Myocyte (in vitro differentiated cells): ENCODE measurements around the gene TTPAL. TPM values are rescaled to one million over a fixed set of nuclear protein-coding genes. Genes with fewer than 3 reads are reported as not detected.

Source experiments
- DNase-seq: peaks from one replicate; pipeline ENCODE4 v3.0.0-alpha.2; 2012; ENCODE audit warnings: low read depth
- total RNA-seq: library from RNA; depleted of rRNA; stranded (reverse); fragments of >200 nt; gene quantifications from 2 replicates; pipeline ENCODE4 v1.2.3, GENCODE V29; 2014

Gene TTPAL
- total RNA-seq, 1 donor from 2014 or later, result 4.8 TPM

GRCh38 chr20:44439318-44439717, 36.4 kb upstream of the TTPAL start:
- DNase-seq, result no peak

- no peak for DNase-seq
Observed at GRCh38 chr20:44442298-44443070, 33.2 kb upstream of the TTPAL start.

- no peak for DNase-seq
Observed at GRCh38 chr20:44445742-44446710, 29.6 kb upstream of the TTPAL start.

- no peak for DNase-seq
Observed at GRCh38 chr20:44447827-44448419, 27.8 kb upstream of the TTPAL start.

GRCh38 chr20:44448753-44449546, 26.7 kb upstream of the TTPAL start:
- no peak for DNase-seq

- DNase-seq, result no peak
Observed at GRCh38 chr20:44449864-44450263, 25.8 kb upstream of the TTPAL start.

GRCh38 chr20:44450281-44450889, 25.3 kb upstream of the TTPAL start:
- DNase-seq, result no peak

GRCh38 chr20:44450903-44451450, 24.7 kb upstream of the TTPAL start:
- no peak for DNase-seq

- DNase-seq, result no peak
Observed at GRCh38 chr20:44454306-44454963, 21.2 kb upstream of the TTPAL start.

GRCh38 chr20:44455126-44455525, 20.5 kb upstream of the TTPAL start:
- no peak for DNase-seq

- no peak for DNase-seq
Observed at GRCh38 chr20:44456611-44457010, 19.1 kb upstream of the TTPAL start.

- DNase-seq, result no peak
Observed at GRCh38 chr20:44457016-44457415, 18.7 kb upstream of the TTPAL start.

GRCh38 chr20:44459271-44459670, 16.4 kb upstream of the TTPAL start:
- no peak for DNase-seq

GRCh38 chr20:44460795-44461141, 14.9 kb upstream of the TTPAL start:
- peak; percentile 55 for DNase-seq

GRCh38 chr20:44461142-44461802, 14.4 kb upstream of the TTPAL start:
- DNase-seq, result no peak

GRCh38 chr20:44461803-44462174, 13.9 kb upstream of the TTPAL start:
- no peak for DNase-seq

GRCh38 chr20:44463466-44463865, 12.2 kb upstream of the TTPAL start:
- no peak for DNase-seq

- DNase-seq, result no peak
Observed at GRCh38 chr20:44464514-44464913, 11.2 kb upstream of the TTPAL start.

GRCh38 chr20:44465001-44465560, 10.6 kb upstream of the TTPAL start:
- DNase-seq, result no peak
